Neural progenitor cell (in vitro differentiated cells): ENCODE measurements around the gene FAT1. TPM values are rescaled to one million over a fixed set of nuclear protein-coding genes. Genes with fewer than 3 reads are reported as not detected.

Source experiments
- DNase-seq: peaks from one replicate; pipeline ENCODE4 v3.0.0-alpha.2; 2016; ENCODE audit warnings: low spot score
- H2AFZ ChIP-seq: fragments of 200-600 bp; sonication (generic); replicated peaks from 2 replicates; pipeline ENCODE4 v1.6.1; 2016; ENCODE audit warnings: antibody characterized with exemption
- H3F3A ChIP-seq: fragments of 200-600 bp; sonication (generic); 2 replicates; pipeline ENCODE4 v1.6.1; 2016; ENCODE audit warnings: antibody characterized with exemption, low read depth
- H3K27ac ChIP-seq: fragments of 200-600 bp; sonication (generic); 2 replicates; pipeline ENCODE4 v1.5.1; 2016; ENCODE audit warnings: mild to moderate bottlenecking
- H3K27me3 ChIP-seq: fragments of 200-600 bp; sonication (generic); 2 replicates; pipeline ENCODE4 v1.6.1; 2016; ENCODE audit warnings: mild to moderate bottlenecking, moderate library complexity
- H3K36me3 ChIP-seq: fragments of 200-600 bp; sonication (generic); 2 replicates; pipeline ENCODE4 v1.5.1; 2016
- H3K4me1 ChIP-seq: fragments of 200-600 bp; sonication (generic); 2 replicates; pipeline ENCODE4 v1.6.1; 2016; ENCODE audit warnings: mixed run types
- H3K4me2 ChIP-seq: fragments of 200-600 bp; sonication (generic); 2 replicates; pipeline ENCODE4 v1.6.1; 2016
- H3K4me3 ChIP-seq: fragments of 200-600 bp; sonication (generic); 2 replicates; pipeline ENCODE4 v1.5.1; 2016
- H3K79me2 ChIP-seq: fragments of 200-600 bp; sonication (generic); 2 replicates; pipeline ENCODE4 v1.6.1; 2016; ENCODE audit warnings: low read depth
- H3K9ac ChIP-seq: fragments of 200-600 bp; sonication (generic); 2 replicates; pipeline ENCODE4 v1.6.1; 2016
- H3K9me3 ChIP-seq: fragments of 200-600 bp; sonication (generic); 2 replicates; pipeline ENCODE4 v1.5.1; 2016; ENCODE audit warnings: low read depth
- H4K20me1 ChIP-seq: fragments of 200-600 bp; sonication (generic); 2 replicates; pipeline ENCODE4 v1.6.1; 2016; ENCODE audit warnings: low read depth
- H3K27ac Mint-ChIP-seq: 3 replicates; pipeline ENCODE4 v1.8.0; 2021; ENCODE audit warnings: mixed read lengths
- H3K27me3 Mint-ChIP-seq: 2 replicates; pipeline ENCODE4 v1.8.0; 2022; ENCODE audit warnings: low read depth, mild to moderate bottlenecking, inconsistent platforms, moderate library complexity, mixed read lengths; ENCODE audit not compliant: insufficient read depth
- H3K36me3 Mint-ChIP-seq: 3 replicates; pipeline ENCODE4 v1.8.0; 2021; ENCODE audit warnings: mixed read lengths
- H3K4me1 Mint-ChIP-seq: 3 replicates; pipeline ENCODE4 v1.8.0; 2021; ENCODE audit warnings: mixed read lengths
- H3K4me3 Mint-ChIP-seq: 3 replicates; pipeline ENCODE4 v1.8.0; 2021; ENCODE audit warnings: mild to moderate bottlenecking, moderate library complexity, mixed read lengths
- H3K9me3 Mint-ChIP-seq: 3 replicates; pipeline ENCODE4 v1.8.0; 2020; ENCODE audit warnings: mixed read lengths
- CTCF ChIP-seq: fragments of 200-600 bp; sonication (generic); IDR thresholded peaks from 2 replicates; pipeline ENCODE4 v1.5.1; 2017; ENCODE audit warnings: antibody characterized with exemption, mild to moderate bottlenecking
- EZH2 ChIP-seq: fragments of 200-600 bp; sonication (generic); IDR thresholded peaks from 2 replicates; pipeline ENCODE4 v1.6.1; 2017; ENCODE audit warnings: antibody characterized with exemption, mild to moderate bottlenecking, moderate library complexity
- EZH2phosphoT487 ChIP-seq: fragments of 200-600 bp; sonication (generic); IDR thresholded peaks from 2 replicates; pipeline ENCODE4 v1.6.1; 2017; ENCODE audit warnings: antibody characterized with exemption
- total RNA-seq: library from RNA; depleted of rRNA; stranded (reverse); fragments of >200 nt; gene quantifications from 2 replicates; pipeline ENCODE4 v1.2.3, GENCODE V29; 2015; ENCODE audit warnings: low replicate concordance

Gene FAT1
- total RNA-seq, 1 donor from 2014 or later = 517 TPM

GRCh38 chr4:186724058-186724863 is 605 bp upstream of the FAT1 start:
- Mint-ChIP-seq H3K4me3 (peak overlapping the region; percentile 100), H3K9me3 (peaks cover 13% of the 10 kb centered on the region), H3K27me3 (peaks cover 14% of the 10 kb centered on the region), H3K36me3 (peaks cover 11% of the 10 kb centered on the region), H3K27ac (peak overlapping the region; percentile 98), H3K4me1 (peaks cover 31% of the 10 kb centered on the region)
- H3K36me3 ChIP-seq = peaks cover 7% of the 10 kb centered on the region
- H3F3A ChIP-seq = peaks cover 47% of the 10 kb centered on the region
- peak; percentile 75 for DNase-seq
- H2AFZ ChIP-seq = peak overlapping the region; percentile 23
- peaks cover 24% of the 10 kb centered on the region for H3K4me1 ChIP-seq
- peaks cover 39% of the 10 kb centered on the region for H4K20me1 ChIP-seq
- H3K27me3 ChIP-seq = no peaks in the 10 kb centered on the region
- peaks cover 7% of the 10 kb centered on the region for H3K9me3 ChIP-seq
- peak overlapping the region; percentile 88 for H3K4me2 ChIP-seq
- H3K9ac ChIP-seq = peak overlapping the region; percentile 73
- H3K4me3 ChIP-seq = peak overlapping the region; percentile 96
- no peak for TF ChIP-seq CTCF
- TF ChIP-seq EZH2 = no peak
- no peak for TF ChIP-seq EZH2phosphoT487
- peaks cover 82% of the 10 kb centered on the region for H3K79me2 ChIP-seq
- peak overlapping the region; percentile 93 for H3K27ac ChIP-seq

- DNase-seq = peak; percentile 60
- H3K27me3 Mint-ChIP-seq = peaks cover 14% of the 10 kb centered on the region
- peaks cover 7% of the 10 kb centered on the region for H3K36me3 ChIP-seq
- peaks cover 96% of the 10 kb centered on the region for H3K79me2 ChIP-seq
- H3K9ac ChIP-seq = peak overlapping the region; percentile 83
- H3K4me3 Mint-ChIP-seq = peak overlapping the region; percentile 96
- no peak for TF ChIP-seq EZH2phosphoT487
- peaks cover 47% of the 10 kb centered on the region for H3F3A ChIP-seq
- no peak overlapping the region for H2AFZ ChIP-seq
- peak overlapping the region; percentile 88 for H3K4me2 ChIP-seq
- H3K27ac ChIP-seq = peak overlapping the region; percentile 93
- peaks cover 15% of the 10 kb centered on the region for H3K36me3 Mint-ChIP-seq
- peaks cover 18% of the 10 kb centered on the region for H3K9me3 Mint-ChIP-seq
- H4K20me1 ChIP-seq = peaks cover 39% of the 10 kb centered on the region
- H3K4me3 ChIP-seq = peak overlapping the region; percentile 96
- H3K27me3 ChIP-seq = no peaks in the 10 kb centered on the region
- H3K4me1 ChIP-seq = peaks cover 14% of the 10 kb centered on the region
- peaks cover 13% of the 10 kb centered on the region for H3K9me3 ChIP-seq
- peaks cover 17% of the 10 kb centered on the region for H3K4me1 Mint-ChIP-seq
- peak overlapping the region; percentile 93 for H3K27ac Mint-ChIP-seq
These were observed 812 bp downstream of the FAT1 start for GRCh38 chr4:186722796-186723291.

- H3K27me3 Mint-ChIP-seq = peaks cover 11% of the 10 kb centered on the region
- H3K4me3 Mint-ChIP-seq = no peak overlapping the region
- H3F3A ChIP-seq = peaks cover 28% of the 10 kb centered on the region
- no peak overlapping the region for H2AFZ ChIP-seq
- H3K27ac Mint-ChIP-seq = no peak overlapping the region
- no peaks in the 10 kb centered on the region for H3K27me3 ChIP-seq
- H3K9ac ChIP-seq = no peak overlapping the region
- DNase-seq = peak; percentile 64
- H3K9me3 Mint-ChIP-seq = peaks cover 44% of the 10 kb centered on the region
- peaks cover 11% of the 10 kb centered on the region for H3K4me1 Mint-ChIP-seq
- H3K36me3 Mint-ChIP-seq = peaks cover 39% of the 10 kb centered on the region
- H3K79me2 ChIP-seq = peaks cover 100% of the 10 kb centered on the region
- peaks cover 41% of the 10 kb centered on the region for H4K20me1 ChIP-seq
- H3K36me3 ChIP-seq = peaks cover 18% of the 10 kb centered on the region
- H3K4me1 ChIP-seq = peaks cover 8% of the 10 kb centered on the region
- no peak overlapping the region for H3K4me3 ChIP-seq
- H3K27ac ChIP-seq = no peak overlapping the region
- H3K4me2 ChIP-seq = no peak overlapping the region
- H3K9me3 ChIP-seq = peaks cover 13% of the 10 kb centered on the region
- TF ChIP-seq EZH2phosphoT487 = no peak
- TF ChIP-seq CTCF = peak; percentile 60
- no peak for TF ChIP-seq EZH2
These were observed 3.5 kb downstream of the FAT1 start for GRCh38 chr4:186719925-186720694.
